ENCODE measurements around the gene TRIM16. TPM values are rescaled to one million over a fixed set of nuclear protein-coding genes. Genes with fewer than 3 reads are reported as not detected.
A peak's percentile ranks its signal among the peaks of the same experiment; 100 is the strongest.
"Not testable (repeated sequence)": the region's sequence is repeated elsewhere in the genome, so short reads cannot be mapped to it uniquely, and the experiment has no call there.

TRIM16 gene
- 36.7 and 60.4 TPM in 2 replicates for total RNA-seq (ENCODE audit: low replicate concordance)

DNA sequence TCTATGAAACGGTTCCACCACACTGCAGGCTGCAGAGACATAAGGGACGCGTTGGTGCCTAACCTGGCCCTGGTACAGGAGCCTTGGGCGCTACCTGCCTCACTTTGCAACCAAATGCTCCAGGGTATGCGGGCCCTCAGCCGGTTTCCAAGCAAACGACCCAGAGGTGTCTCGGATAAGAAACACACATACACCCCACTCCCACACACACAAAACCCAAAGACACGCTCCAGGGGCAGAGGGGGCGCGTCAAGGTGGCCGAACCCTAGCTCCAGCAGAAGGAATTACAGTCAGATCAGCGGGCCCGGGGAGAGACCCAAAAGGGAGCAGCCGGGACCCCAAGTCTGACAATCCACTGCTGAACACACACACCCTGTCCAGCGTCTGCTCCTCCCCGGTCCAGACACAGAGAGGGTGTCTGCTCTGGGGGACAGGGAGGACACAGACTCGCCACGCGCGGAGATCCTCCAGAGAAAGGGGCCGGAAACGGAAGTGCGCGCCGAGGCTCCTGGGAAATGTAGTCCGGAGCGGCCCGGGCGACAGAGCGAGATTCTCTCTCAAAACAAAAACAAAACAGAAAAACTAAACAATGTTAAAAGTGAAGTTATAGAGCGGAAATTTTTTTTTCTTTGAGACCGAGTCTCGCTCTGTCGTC is at the start of gene TRIM16:
Gene TRIM16, minus strand, starts transcription at position 488 of the 655 bp plus-strand sequence. CDS start 32,702 bp downstream, outside the sequence.
- peak; percentile 51 for DNase-seq (ENCODE audit: low read depth)
- peak within 1 kb of the TSS; percentile 69 for H3K4me3 ChIP-seq (ENCODE audit: low read depth, low read length)

DNA sequence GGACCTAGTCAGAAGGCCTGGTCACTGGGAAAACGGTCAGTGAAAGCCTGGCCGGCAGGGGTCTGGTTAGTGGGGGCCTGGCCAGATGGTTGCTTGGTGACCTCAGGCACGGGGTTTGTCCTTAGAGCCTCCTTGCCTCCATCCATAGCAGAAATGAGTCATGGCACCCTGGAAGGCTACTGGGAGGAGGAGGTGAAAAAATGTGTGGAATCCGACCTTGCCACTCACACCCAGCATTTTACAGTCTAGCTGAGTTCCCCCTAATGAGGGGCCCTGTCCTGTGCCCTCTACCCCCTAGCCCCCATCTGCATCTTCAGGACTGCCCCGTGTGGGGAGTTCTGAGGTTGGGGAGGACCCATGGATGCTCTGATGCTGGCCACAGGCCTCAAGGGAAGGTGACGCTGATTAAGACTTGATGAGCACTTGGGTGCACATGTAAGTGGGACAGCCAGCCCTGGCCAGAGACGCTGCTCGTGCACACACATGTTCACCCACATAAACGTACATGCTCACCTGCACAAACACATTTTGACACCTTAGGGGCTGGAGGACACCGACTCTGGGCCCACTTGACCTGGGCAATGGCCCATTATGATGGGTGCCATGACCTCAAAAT is 49.2 kb upstream of the TRIM16 start:
- H3K4me3 ChIP-seq (ENCODE audit: low read depth, low read length); DNase-seq (ENCODE audit: low read depth): not testable (repeated sequence)

DNA sequence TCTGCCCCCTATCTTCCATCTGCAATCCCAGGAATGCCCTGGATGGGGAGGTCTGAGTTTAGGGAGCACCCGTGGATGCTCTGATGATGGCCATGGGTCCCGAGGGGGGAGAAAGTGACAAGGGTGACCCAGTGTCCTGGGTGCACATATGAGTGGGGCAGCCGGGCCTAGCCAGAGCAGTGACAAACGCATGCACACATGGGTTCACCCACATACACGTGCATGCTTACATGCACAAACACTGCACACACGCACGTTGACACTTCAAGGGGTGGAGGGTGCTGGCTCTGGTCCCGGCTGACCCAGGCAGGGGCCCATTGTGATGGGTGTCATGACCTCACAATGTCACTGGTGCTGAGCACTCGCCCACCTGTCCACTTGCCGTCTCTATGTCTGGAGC is 47.8 kb upstream of the TRIM16 start, which contains the start of gene TBC1D26:
Gene TBC1D26, plus strand, starts transcription at position 384 of the 400 bp plus-strand sequence. CDS start 3,066 bp downstream, outside the sequence.
- not testable (repeated sequence) for DNase-seq (ENCODE audit: low read depth); H3K4me3 ChIP-seq (ENCODE audit: low read depth, low read length)

DNA sequence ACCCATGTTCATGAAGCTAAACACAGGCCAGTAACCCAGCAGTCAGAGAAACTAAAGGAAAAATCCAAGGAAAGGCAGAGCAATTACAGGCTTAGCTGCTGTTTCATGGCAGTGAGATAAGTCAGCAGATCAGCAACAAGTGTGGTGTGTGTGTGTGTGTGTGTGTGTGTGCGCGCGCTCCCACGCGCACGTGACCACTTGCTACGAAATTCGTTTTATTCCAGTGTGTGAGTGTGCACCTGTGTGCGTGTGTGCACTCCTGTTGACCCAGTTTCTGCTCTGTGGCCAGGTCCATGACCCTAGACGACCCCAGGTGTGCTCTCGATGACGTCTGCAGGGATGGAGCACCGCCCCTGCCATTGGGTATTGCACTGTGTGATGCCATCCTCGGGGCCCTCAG is 46.4 kb upstream of the TRIM16 start:
- H3K4me3 ChIP-seq (ENCODE audit: low read depth, low read length); DNase-seq (ENCODE audit: low read depth): not testable (repeated sequence)

DNA sequence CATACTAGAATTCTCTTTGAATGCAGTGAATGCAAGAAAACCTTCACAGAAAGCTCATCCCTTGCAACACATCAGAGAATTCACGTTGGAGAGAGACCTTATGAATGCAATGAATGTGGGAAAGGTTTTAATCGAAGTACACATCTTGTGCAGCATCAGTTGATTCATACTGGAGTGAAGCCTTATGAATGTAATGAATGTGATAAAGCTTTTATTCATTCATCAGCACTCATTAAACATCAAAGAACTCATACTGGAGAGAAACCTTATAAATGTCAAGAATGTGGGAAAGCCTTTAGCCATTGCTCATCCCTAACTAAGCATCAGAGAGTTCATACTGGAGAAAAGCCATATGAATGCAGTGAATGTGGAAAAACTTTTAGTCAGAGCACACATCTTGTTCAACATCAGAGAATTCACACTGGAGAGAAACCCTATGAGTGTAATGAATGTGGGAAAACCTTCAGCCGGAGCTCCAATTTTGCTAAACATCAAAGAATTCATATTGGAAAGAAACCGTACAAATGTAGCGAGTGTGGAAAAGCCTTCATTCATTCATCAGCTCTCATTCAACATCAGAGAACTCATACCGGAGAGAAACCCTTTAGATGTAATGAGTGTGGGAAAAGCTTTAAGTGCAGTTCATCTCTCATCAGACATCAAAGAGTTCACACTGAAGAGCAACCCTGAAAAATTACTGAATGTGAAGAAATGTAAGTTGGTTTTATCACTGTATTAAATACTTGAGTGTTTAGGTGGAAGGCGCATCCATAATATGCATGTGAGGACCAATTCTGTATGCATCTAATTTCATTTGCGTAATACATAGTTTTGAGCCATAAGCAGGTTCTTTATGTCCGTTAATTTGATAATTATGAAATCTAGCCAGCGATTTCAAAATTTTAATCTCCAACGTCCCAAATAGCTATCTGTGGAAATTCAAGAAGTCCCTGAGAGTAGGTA is 32.8 kb upstream of the TRIM16 start:
- not testable (repeated sequence) for DNase-seq (ENCODE audit: low read depth); H3K4me3 ChIP-seq (ENCODE audit: low read depth, low read length)

DNA sequence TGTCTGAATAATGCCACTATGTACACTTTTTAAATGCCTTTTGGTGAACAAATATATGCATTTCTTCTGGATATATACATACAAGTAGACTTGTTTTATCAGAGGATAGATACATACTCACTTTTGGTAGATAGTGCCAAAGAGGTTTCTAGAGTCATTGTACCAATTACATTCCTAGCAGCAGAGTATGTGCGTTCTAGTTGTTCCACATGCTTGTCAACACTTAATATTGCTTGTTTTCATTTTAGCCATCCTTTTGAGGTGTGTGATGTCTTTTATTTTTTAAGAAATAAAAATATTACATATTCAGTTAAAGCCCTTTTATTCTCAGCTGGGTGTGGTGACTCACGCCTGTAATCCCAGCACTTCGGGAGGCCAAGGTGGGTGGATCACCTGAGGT is 24.8 kb upstream of the TRIM16 start:
- not testable (repeated sequence) for DNase-seq (ENCODE audit: low read depth); H3K4me3 ChIP-seq (ENCODE audit: low read depth, low read length)

DNA sequence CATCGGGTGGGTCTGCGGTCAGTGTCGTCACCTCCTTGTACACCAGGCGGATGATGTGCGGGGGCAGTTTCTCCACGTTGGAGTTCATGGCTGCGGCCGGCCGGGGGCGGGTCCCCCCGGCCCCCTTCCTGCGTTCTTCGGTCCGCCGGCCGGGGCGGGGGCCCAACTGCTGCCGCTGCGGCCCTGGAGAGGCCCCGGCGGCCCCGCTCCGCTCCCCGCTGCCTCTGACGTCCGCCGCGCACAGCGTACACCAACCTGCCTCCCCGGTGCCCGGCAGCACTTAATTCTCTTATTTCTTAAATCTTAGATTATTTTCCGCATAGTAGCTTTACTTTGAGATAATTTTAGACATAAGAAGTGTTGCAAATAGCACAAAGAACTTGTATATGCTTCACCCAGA is 20.7 kb upstream of the TRIM16 start:
- DNase-seq (ENCODE audit: low read depth); H3K4me3 ChIP-seq (ENCODE audit: low read depth, low read length): not testable (repeated sequence)

DNA sequence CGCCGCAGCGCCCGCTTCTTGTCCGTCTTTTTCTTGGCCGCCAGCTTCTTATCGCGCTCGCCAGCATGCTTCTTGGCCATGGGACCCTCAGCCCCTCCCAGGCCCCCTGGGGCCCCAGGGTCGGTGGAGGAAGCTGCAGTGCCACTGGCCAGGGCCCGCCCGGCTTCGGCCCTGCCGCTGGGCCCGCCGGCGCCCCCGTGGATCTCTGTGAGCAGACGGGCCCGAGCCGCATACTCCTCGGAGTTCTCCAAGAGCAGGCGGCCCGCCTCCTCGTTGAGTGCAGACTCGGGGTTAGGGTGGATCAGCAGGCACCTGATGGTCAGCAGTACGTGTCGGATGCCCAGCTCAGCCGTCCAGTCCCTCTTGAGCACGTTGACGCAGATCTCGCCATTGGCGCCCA is 20.1 kb upstream of the TRIM16 start:
- DNase-seq (ENCODE audit: low read depth); H3K4me3 ChIP-seq (ENCODE audit: low read depth, low read length): not testable (repeated sequence)

DNA sequence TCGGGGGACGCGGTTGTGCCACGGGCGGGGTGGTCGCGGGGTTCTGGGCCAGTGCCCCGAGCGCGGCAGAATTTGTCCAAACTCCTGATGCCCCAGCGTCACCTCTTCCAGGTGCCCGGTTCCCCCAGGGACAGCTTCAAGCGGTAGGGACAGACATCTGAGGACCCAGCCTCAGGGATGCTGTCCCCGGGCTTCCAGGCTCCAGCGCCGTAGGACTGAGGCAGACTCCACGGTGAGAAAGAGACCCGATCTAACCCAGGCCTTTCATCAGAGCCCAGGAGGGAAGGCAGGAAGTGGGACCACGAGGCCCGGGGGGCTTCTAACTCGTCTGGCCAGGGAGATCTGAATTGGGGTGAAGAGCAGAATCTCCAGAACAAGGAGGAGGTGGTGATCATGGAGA is 15.8 kb upstream of the TRIM16 start:
- peak overlapping the region; percentile 64 for H3K4me3 ChIP-seq (ENCODE audit: low read depth, low read length)
- not testable (repeated sequence) for DNase-seq (ENCODE audit: low read depth)

DNA sequence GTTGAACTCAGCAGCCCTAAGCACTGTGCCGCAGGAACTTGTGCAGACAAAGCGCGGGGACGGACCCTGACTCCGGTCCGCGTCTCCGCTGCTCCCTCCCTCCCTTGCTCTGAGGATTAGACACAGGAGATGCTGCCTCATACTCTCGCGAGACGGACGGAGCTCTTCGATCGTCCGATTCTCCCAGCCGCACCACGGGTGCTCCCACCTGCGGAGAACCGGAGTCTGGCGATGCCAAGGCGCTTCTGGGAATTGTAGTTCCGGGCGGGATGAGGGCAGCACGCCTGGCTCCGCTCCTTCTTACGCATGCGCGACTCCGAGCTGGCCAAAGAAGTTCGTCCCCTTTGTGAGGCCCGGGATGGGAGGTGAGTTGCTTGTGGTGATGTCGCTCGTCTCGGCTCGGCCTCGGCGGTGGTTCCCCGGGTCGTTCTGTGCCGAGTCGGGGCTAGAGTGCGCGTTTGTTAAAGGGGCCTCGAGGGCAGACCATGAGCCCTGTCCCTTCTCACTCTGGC is 15.4 kb upstream of the TRIM16 start, which contains the start of gene ZNF286A:
Gene ZNF286A, plus strand, starts transcription at position 340 of the 512 bp plus-strand sequence. CDS start 578 bp downstream, outside the sequence.
- H3K4me3 ChIP-seq (ENCODE audit: low read depth, low read length): peak within 1 kb of the TSS; percentile 64
- DNase-seq (ENCODE audit: low read depth): peak; percentile 99

DNA sequence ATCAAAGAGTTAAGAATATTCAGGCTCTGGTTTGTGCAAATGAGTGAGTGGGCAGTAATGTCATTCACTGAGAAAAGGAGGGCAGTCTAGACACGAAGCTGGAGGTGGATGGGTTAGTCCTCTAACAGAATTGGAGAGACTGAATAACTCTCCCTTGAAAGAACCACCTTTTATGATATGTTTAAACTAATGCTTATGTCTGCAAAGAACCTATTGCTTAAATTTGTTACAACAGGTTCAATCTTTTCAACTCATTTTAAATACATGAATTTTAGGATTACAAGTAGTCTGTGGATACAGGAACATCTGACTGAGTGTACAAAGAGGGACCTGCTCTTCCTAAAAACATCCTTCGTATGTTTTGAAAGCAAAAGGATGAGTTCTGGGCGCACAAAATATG is 14.9 kb upstream of the TRIM16 start:
- peak; percentile 6 for DNase-seq (ENCODE audit: low read depth)
- peak overlapping the region; percentile 64 for H3K4me3 ChIP-seq (ENCODE audit: low read depth, low read length)

DNA sequence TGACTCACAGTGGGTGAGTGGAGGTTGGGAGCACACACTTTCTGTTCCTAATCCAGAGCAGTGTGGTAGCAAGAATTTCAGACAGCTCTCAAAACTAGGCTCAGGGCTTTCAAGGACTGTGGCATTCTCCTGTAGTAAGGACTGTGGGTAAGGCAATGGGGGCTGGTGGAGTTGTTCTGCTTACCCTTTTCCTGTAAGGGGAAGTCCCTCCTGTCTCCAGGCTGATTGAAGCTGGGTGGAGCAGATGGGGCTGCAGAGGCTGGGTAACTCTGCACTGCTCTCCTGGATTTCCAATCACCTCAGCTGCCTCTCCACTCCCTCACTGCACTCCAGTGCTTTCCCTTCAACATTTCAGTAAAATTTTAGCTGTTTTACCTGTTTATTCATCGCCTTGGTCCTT is 3.4 kb upstream of the TRIM16 start:
- not testable (repeated sequence) for H3K4me3 ChIP-seq (ENCODE audit: low read depth, low read length); DNase-seq (ENCODE audit: low read depth)

DNA sequence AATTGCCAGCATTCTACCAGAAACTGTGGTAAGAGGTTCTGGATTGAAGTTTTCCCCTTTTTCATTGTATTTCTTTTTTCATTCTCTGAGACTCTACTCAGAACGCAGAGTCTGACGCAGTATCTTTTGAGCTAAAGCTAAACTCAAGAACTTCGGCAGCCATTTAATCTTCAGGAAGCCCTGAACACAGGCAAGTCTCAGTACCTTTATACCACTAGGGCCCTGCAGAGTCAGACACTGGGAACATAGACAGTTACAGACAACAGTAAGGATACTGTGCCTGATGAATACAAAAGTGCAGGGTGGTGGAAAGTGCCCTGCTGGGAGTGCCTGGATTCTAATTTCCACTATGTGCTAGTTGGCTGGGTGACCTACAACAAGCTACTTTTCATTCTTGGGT is 976 bp downstream of the TRIM16 start:
- not testable (repeated sequence) for DNase-seq (ENCODE audit: low read depth); H3K4me3 ChIP-seq (ENCODE audit: low read depth, low read length)

DNA sequence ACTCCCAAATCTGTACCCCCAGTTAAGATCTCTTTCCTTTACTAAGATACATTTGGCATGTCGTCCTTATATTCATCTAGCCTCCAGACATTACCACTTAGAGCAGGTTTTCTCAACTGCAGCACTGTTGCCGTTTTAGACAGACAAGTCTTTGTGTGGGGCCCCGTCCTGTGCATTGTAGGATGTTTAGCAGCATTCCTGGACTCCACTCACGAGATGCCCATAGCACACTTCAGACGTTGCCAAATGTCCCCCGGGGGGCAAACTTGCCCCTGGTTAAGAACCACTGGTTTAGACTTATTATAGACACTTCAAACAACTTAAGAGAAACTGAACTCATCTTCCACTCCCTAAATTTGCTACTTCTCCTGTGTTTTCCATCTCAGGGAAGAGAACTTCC is 8.1 kb downstream of the TRIM16 start:
- not testable (repeated sequence) for H3K4me3 ChIP-seq (ENCODE audit: low read depth, low read length); DNase-seq (ENCODE audit: low read depth)

DNA sequence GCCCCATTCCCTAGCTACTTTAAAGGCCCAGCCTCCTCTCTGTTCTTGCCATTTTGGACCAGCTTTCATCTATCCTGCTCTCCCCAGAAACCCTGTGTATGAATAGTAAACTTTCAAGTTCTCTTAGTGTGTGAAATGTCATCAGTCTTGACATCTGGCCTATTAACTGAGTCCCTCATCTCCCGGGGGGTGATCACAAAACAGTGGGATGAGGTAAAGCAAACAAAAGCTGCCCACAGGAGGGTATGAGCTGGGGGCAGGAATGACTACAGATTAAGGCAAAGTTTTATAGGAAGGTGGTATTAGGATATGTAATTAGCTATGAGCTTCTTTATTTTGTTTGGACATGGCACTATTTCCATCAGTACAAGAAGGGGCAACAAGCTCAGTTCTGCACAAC is 9.5 kb downstream of the TRIM16 start:
- H3K4me3 ChIP-seq (ENCODE audit: low read depth, low read length); DNase-seq (ENCODE audit: low read depth): not testable (repeated sequence)

DNA sequence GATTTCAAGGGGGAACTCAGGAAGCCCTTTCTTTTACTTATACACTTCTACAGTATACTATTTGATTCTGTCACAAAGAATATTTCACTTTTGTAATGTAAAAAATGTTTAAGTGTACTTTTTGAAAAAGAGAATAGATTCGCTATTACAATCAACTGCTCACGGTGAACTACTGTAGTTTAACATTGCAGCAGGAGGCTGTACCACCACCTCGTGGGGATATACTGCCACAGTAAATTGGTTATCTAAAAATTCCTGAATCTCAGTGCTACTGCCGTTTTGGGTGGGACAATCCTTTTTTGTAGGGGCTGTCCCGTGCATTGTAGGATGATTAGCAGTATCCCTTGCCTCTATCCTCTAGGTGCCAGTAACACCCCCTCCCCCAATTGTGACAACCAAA is 14.6 kb downstream of the TRIM16 start:
- not testable (repeated sequence) for H3K4me3 ChIP-seq (ENCODE audit: low read depth, low read length)
- DNase-seq (ENCODE audit: low read depth): peak; percentile 17

Measured in fibroblast of the aortic adventitia (primary cell).